Right cardiac atrium (tissue), 5 donors: Measurements from ENCODE around the gene APLF. TPM values are rescaled to one million over a fixed set of nuclear protein-coding genes. Genes with fewer than 3 reads are reported as not detected.
"Not testable (repeated sequence)": the region's sequence is repeated elsewhere in the genome, so short reads cannot be mapped to it uniquely, and the experiment has no call there.

Source experiments
- ATAC-seq, 2 donors: fragments of 200-7000 bp; cut with Tn5 transposase; one replicate each; pipeline versions ENCODE4 v1.8.0 to v1.9.1; 2020; ENCODE audit warnings: moderate library complexity in 2 of 2, mild to moderate bottlenecking in 1 of 2
- DNase-seq, 3 donors: peaks; one replicate each; pipeline ENCODE4 v3.0.0-alpha.2; 2020
- H3K27ac ChIP-seq: one replicate; pipeline ENCODE4 v1.5.1; 2013; ENCODE audit warnings: mild to moderate bottlenecking, low read length, control low read depth, moderate library complexity
- H3K27me3 ChIP-seq: one replicate; pipeline ENCODE4 v1.6.1; 2013; ENCODE audit not compliant: control insufficient read depth, insufficient read depth
- H3K4me1 ChIP-seq: one replicate; pipeline ENCODE4 v1.6.1; 2013; ENCODE audit warnings: low read length; ENCODE audit not compliant: control insufficient read depth, insufficient read depth
- H3K4me3 ChIP-seq: one replicate; pipeline ENCODE4 v1.5.1; 2013; ENCODE audit warnings: low read length, control low read depth
- H3K9me3 ChIP-seq: one replicate; pipeline ENCODE4 v1.6.1; 2013; ENCODE audit warnings: low read length; ENCODE audit not compliant: control insufficient read depth
- WGBS: extraction: QIAGEN DNeasy Blood & Tissue Kit; methylation state at CpG from one replicate; pipeline ENCODE4 v1.1.7; 2013; 5-methylcytosine and 5-hydroxymethylcytosine counted together
- intact Hi-C, 4 donors: fragments of 100-400 bp; cut with DNase I; formaldehyde crosslinking; loops; one replicate each; pipeline versions ENCODE4 v1.11.0 to v1.14.0; 2022 to 2023
- polyA plus RNA-seq: library from polyadenylated mRNA; stranded (reverse); fragments of 200-250 nt; gene quantifications from one replicate; pipeline ENCODE4 v1.2.3, GENCODE V29; 2013
- total RNA-seq, 4 donors: library from RNA; stranded (reverse); fragmentation: NEBNext Ultra II Directional; extraction: Animal tissue kit (Norgen Biotek cat#: 25700); gene quantifications; one replicate each; pipeline ENCODE4 v1.2.1, GENCODE V29; 2021
- donor health status: healthy with polysubstance abuse.
- donor health status: DM: no; HTN: yes; CAD: no.
- donor health status: DM: no; HTN: no; CAD: no.
- donor health status: DM: no; HTN: yes; CAD: no; lungs with severe emphysema.
- donor health status: DM: yes; HTN: yes; CAD: no.

Gene APLF
- total and polyA plus RNA-seq, 5 donors = 0.72 to 7.6 (median 6.6) TPM

GRCh38 chr2:68441994-68442322, 25.4 kb upstream of the APLF start:
- no peak overlapping the region for H3K27ac ChIP-seq
- DNase-seq = no peak
- H3K4me3 ChIP-seq = no peak overlapping the region
- no peaks in the 10 kb centered on the region for H3K9me3 ChIP-seq
- WGBS = 77% methylated on average over 2 of the region's 2 CpGs
- no peaks in the 10 kb centered on the region for H3K4me1 ChIP-seq
- ATAC-seq = no peak
- no peaks in the 10 kb centered on the region for H3K27me3 ChIP-seq
- intact Hi-C loops = loop anchor here in 3 of 4 donors (5.0 to 10.0 kb wide), 3 partner anchors 75 to 317 kb away; partner anchors contain the start of gene PLEK (in 1 of the 3)

GRCh38 chr2:68446425-68446824, 21.0 kb upstream of the APLF start:
- 93% methylated on average over 3 of the region's 3 CpGs for WGBS

GRCh38 chr2:68447118-68447517, 20.3 kb upstream of the APLF start:
- Histone ChIP-seq H3K4me1 (no peaks in the 10 kb centered on the region), H3K4me3 (no peak overlapping the region), H3K27ac (no peak overlapping the region), H3K27me3 (no peaks in the 10 kb centered on the region), H3K9me3 (no peaks in the 10 kb centered on the region)
- ATAC-seq (no peak), DNase-seq (peak in 1 of 3 donors; percentile 44)
- 93% methylated on average over 16 of the region's 16 CpGs for WGBS
- intact Hi-C loops = loop anchor here in 1 of 4 donors (10.0 kb wide), 1 partner anchor 322 kb away; no protein-coding TSS in a partner anchor

More at GRCh38 chr2:68446425-68446824, 21.0 kb upstream of the APLF start:
- H3K4me1 ChIP-seq, H3K9me3 ChIP-seq, DNase-seq, ATAC-seq, H3K27me3 ChIP-seq, H3K4me3 ChIP-seq, H3K27ac ChIP-seq: not testable (repeated sequence)
- intact Hi-C loops = loop anchor here in 1 of 4 donors (10.0 kb wide), 1 partner anchor 322 kb away; no protein-coding TSS in a partner anchor

DNA sequence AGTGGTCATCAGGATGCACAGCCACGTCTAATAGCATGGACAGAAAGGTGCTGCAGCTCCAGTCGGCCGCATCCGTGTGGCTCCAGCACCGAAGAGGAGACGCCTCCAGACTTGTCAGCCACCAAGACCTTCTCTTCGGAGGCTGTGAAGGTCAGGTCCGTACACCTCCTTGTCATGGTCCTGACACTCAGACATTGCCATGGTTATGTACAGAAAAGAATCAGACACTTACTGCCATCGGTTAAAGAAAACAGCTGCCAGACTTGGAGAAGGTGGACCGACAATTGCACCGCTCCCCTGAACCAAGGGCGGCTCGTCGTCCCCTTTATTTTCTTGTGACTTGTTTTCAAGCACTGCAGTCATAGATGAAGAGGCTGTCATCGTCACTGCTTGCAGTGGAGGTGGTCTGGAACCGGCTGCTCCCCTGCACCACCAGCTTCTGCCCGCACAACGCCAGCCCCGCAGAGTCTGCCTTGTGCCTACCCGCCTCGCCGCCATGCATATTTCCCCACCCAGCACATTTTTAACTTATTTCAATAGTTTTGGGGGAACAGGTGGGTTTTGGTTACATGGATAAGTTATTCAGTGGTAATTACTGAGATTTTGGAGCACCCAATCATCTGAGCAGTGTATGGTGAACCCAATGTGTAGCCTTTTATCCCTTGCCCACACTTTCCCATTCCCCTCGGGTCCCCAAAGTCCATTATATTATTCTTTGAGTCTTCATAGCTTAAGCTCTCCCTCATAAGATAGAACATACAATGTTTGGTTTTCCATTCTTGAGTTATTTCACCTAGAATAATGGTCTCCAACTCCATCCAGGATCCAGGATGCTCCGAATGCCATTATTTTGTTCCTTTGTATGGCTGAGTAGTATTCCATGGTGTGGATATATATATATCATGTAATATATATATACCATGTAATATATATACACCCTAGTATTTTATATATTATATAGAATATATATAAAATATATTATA, 18.4 kb upstream of the APLF start:
- intact Hi-C loops = loop anchor here in 1 of 4 donors (10.0 kb wide), 1 partner anchor 324 kb away; no protein-coding TSS in a partner anchor
- Histone ChIP-seq H3K27ac (no peak overlapping the region), H3K4me1 (no peaks in the 10 kb centered on the region), H3K4me3 (no peak overlapping the region), H3K9me3 (no peaks in the 10 kb centered on the region), H3K27me3 (no peaks in the 10 kb centered on the region)
- DNase-seq (peak in 2 of 3 donors; percentile 55 to 56), ATAC-seq (peak; percentile 41 to 53)
- WGBS = 93% methylated on average over 24 of the region's 24 CpGs

DNA sequence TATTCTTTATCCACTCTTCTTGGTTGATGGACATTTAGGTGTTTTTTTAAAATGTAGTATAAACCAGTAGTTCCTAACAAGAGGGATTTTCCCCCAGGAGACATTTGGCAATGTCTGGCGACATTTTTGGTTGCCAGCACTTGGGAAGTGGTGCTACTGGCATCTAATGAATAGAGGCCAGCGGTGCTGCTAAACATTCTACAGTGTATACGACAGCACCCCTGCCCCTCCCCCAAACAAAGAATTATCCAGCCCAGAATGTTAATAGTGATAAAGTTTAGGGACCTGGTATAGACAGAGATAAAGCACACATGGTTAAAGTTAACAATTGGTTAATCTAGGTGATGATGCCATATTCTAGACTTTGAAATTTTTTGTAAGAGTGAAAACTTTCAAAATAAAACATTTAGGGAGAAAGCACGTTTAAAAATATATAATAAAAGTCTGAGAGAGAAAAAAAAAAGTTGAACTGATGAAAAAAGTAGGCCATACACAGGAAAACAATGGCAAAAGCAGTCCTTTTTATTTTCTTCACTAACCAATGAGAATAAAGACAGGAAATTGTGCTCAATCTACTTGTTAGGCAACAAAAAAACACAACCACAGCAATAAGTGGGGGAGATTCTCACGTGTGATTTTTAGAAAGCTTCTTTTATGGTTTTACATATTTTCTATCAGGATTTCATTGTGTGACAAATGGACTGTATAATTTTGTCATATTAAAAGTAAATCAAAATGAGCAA, 15.1 kb upstream of the APLF start:
- H3K4me1 ChIP-seq = no peaks in the 10 kb centered on the region
- ATAC-seq (peak; percentile 33 to 59), DNase-seq (no peak)
- intact Hi-C loops = no loop called here
- H3K27ac ChIP-seq = no peak overlapping the region
- 70% methylated on average over 5 of the region's 5 CpGs for WGBS
- H3K27me3 ChIP-seq = no peaks in the 10 kb centered on the region
- H3K9me3 ChIP-seq = no peaks in the 10 kb centered on the region
- H3K4me3 ChIP-seq = no peak overlapping the region

DNA sequence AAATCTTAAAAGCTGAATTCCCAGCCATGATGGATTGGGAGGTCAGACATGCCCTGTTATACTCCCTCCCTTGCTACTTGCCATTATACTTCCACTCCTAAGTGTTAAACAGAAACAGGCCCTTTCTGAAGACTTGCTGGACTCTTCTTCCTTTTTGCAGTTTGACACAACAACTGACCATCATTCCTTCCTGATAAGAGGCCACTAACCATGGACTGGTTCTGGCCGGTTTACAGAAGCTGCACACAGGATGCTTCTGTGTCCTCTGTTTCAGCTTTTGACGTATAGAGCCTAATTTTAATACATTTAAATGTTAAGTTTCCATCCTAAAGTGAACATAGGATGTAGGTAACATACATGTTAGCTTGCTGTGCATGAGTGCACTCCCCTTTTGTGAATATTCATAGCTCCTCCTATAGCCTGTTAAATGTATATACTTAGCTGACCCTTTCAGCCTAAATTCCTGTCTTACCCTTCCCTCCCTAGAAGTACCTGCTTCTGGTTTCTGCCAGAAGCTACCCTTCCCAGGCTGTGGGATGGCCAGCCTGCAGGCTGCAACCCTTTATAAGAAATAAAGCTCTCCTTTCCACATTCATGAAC, 13.5 kb upstream of the APLF start:
- intact Hi-C loops = no loop called here
- no peaks in the 10 kb centered on the region for H3K27me3 ChIP-seq
- no peaks in the 10 kb centered on the region for H3K4me1 ChIP-seq
- H3K4me3 ChIP-seq = no peak overlapping the region
- no peaks in the 10 kb centered on the region for H3K9me3 ChIP-seq
- 55% methylated on average over 2 of the region's 2 CpGs for WGBS
- ATAC-seq = no peak
- no peak for DNase-seq
- H3K27ac ChIP-seq = no peak overlapping the region

DNA sequence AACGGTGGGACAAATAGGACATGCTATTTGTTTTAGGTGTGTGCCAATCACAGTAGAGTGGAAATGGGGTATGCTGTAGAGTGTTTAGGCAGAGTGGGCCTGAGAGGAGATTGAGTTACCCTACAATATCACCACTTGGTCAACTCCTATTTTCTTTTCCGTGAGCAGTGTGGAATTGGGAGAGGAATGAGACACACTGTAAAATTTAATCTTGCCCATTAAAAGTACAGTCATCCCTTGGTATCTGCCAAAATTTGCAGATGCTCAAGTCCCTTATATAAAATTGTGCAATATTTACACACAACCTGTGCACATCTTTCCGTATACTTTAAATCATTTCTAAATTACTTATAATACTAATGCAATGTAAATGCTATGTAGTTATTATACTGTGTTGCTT, 12.7 kb upstream of the APLF start:
- 93% methylated on average over 3 of the region's 3 CpGs for WGBS
- intact Hi-C loops = no loop called here

DNA sequence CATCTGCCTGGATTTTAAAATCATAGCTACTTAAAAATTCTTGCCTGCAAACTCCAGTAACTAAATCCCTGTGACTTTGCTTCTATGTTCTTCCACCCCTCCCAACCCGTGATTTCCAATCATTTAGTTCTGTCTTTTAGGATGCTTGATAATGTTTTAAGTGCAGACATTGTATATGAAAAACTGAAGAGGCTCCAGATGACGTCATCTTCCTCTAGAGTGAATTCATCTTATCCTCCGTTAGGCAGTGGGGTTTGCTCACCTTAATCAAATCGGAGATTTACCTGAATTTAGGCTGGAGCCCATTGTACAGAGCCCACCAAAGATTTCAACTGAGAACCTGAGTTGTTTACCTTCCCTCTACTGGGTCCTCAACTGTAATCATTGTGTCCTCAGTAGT, 11.2 kb upstream of the APLF start:
- 86% methylated on average over 4 of the region's 4 CpGs for WGBS
- H3K4me3 ChIP-seq = no peak overlapping the region

More for the DNA sequence above, 12.7 kb upstream of the APLF start:
- H3K4me3 ChIP-seq = no peak overlapping the region
- no peaks in the 10 kb centered on the region for H3K4me1 ChIP-seq
- no peak for ATAC-seq
- H3K9me3 ChIP-seq = no peaks in the 10 kb centered on the region
- no peak overlapping the region for H3K27ac ChIP-seq
- no peaks in the 10 kb centered on the region for H3K27me3 ChIP-seq
- no peak for DNase-seq

GRCh38 chr2:68458981-68459380, 8.4 kb upstream of the APLF start:
- Histone ChIP-seq H3K4me1 (no peaks in the 10 kb centered on the region), H3K9me3 (no peaks in the 10 kb centered on the region), H3K4me3 (no peak overlapping the region), H3K27me3 (no peaks in the 10 kb centered on the region), H3K27ac (no peak overlapping the region)
- WGBS = 62% methylated on average over 1 of the region's 1 CpG
- DNase-seq (no peak), ATAC-seq (no peak)
- intact Hi-C loops = no loop called here

More for the DNA sequence above, 11.2 kb upstream of the APLF start:
- DNase-seq (no peak), ATAC-seq (no peak)
- no peaks in the 10 kb centered on the region for H3K9me3 ChIP-seq
- H3K27ac ChIP-seq = no peak overlapping the region
- no peaks in the 10 kb centered on the region for H3K27me3 ChIP-seq
- no peaks in the 10 kb centered on the region for H3K4me1 ChIP-seq
- intact Hi-C loops = no loop called here

DNA sequence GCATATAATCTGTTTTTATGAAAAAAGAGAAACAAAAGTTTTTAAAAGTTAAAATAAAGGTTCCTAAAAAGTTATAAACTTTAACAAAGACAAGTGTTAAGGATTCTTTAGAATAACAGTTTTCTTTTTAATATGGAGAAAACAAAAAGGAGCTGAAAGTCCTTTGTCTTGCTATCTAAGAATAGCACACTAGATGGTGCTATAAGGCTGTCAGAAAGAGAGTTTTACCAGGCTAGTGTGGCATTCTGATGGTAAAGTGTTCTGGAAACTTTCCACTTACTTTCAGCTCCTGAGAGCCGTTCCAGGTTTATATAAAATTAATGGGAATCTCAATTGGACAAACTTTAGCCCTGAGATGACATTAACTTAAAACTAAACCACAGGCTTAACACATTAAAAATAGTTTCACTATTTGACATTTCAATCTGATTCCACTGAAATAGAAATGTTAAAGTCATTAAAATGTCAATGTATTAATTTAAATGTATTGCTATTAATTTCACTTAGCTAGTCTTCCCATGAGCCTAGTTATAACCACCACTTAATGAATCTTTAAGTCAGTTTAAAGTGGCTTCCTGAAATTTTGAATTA, 4.0 kb upstream of the APLF start:
- 0% methylated on average over 1 of the region's 1 CpG for WGBS
- Histone ChIP-seq H3K9me3 (no peaks in the 10 kb centered on the region), H3K4me3 (no peak overlapping the region), H3K27me3 (no peaks in the 10 kb centered on the region), H3K4me1 (peaks cover 3% of the 10 kb centered on the region), H3K27ac (no peak overlapping the region)
- ATAC-seq (no peak), DNase-seq (no peak)
- intact Hi-C loops = loop anchor here in 3 of 4 donors (10.0 kb wide), 3 partner anchors 251 to 461 kb away; no protein-coding TSS in a partner anchor
